NAMALWA (cell line): ENCODE results near the gene RNF146.
"Not testable (repeated sequence)": the region's sequence is repeated elsewhere in the genome, so short reads cannot be mapped to it uniquely, and the experiment has no call there.

Experiments used
- DNase-seq: peaks from one replicate; pipeline ENCODE4 v3.0.0-alpha.2; 2015; ENCODE audit warnings: low spot score

Gene RNF146

GRCh38 chr6:127266178-127266891, at the start of gene RNF146:
Gene RNF146, plus strand, starts transcription at chr6:127266864. Its CDS starts 13,475 bp downstream, at chr6:127280339.
- peak; percentile 92 for DNase-seq

GRCh38 chr6:127219869-127220268, 46.8 kb upstream of the RNF146 start:
- DNase-seq = no peak

GRCh38 chr6:127221201-127221600, 45.5 kb upstream of the RNF146 start:
- DNase-seq = no peak

GRCh38 chr6:127222418-127222817, 44.2 kb upstream of the RNF146 start:
- no peak for DNase-seq

- no peak for DNase-seq
Measured at GRCh38 chr6:127225497-127225896, 41.2 kb upstream of the RNF146 start.

GRCh38 chr6:127233819-127234218, 32.8 kb upstream of the RNF146 start:
- not testable (repeated sequence) for DNase-seq

- no peak for DNase-seq
Measured at GRCh38 chr6:127243501-127243900, 23.2 kb upstream of the RNF146 start.

- no peak for DNase-seq
Measured at GRCh38 chr6:127247114-127248096, 19.3 kb upstream of the RNF146 start.

- DNase-seq = no peak
Measured at GRCh38 chr6:127249621-127250020, 17.0 kb upstream of the RNF146 start.

GRCh38 chr6:127255286-127255685, 11.4 kb upstream of the RNF146 start:
- no peak for DNase-seq

- no peak for DNase-seq
Measured at GRCh38 chr6:127262896-127263295, 3.8 kb upstream of the RNF146 start.

GRCh38 chr6:127263481-127263880, 3.2 kb upstream of the RNF146 start:
- DNase-seq = no peak

- peak; percentile 73 for DNase-seq
Measured at GRCh38 chr6:127266892-127267645, 405 bp downstream of the RNF146 start.

- peak; percentile 26 for DNase-seq
Measured at GRCh38 chr6:127267646-127268625, 1.3 kb downstream of the RNF146 start.

- no peak for DNase-seq
Measured at GRCh38 chr6:127272576-127272975, 5.9 kb downstream of the RNF146 start.

GRCh38 chr6:127273499-127273898, 6.8 kb downstream of the RNF146 start:
- no peak for DNase-seq

GRCh38 chr6:127276331-127276730, 9.7 kb downstream of the RNF146 start:
- DNase-seq = no peak

- DNase-seq = no peak
Measured at GRCh38 chr6:127277878-127278843, 11.5 kb downstream of the RNF146 start.

- no peak for DNase-seq
Measured at GRCh38 chr6:127279815-127280214, 13.2 kb downstream of the RNF146 start.

- no peak for DNase-seq
Measured at GRCh38 chr6:127282184-127282583, 15.5 kb downstream of the RNF146 start.
